Peyer's patch (tissue), 4 donors: ENCODE data around the gene MCU.

Experiments used
- POLR2A ChIP-seq, 2 donors: fragments of 450-650 bp; IDR thresholded peaks; one replicate each; pipeline ENCODE4 v1.5.1; 2017; ENCODE audit warnings: antibody characterized with exemption in 2 of 2, mild to moderate bottlenecking in 2 of 2, moderate library complexity in 2 of 2
- TF ChIP-seq, protein P1 (sequence below), 6 experiments: fragments of 450-650 bp in 4 of 6; fragments of 200-600 bp in 2 of 6; sonication (generic) in 1 of 6; IDR thresholded peaks; one replicate each; pipeline ENCODE4 v1.5.1; 2017 to 2019; ENCODE audit warnings: antibody characterized with exemption in 6 of 6, mild to moderate bottlenecking in 3 of 6, moderate library complexity in 1 of 6

DNA sequence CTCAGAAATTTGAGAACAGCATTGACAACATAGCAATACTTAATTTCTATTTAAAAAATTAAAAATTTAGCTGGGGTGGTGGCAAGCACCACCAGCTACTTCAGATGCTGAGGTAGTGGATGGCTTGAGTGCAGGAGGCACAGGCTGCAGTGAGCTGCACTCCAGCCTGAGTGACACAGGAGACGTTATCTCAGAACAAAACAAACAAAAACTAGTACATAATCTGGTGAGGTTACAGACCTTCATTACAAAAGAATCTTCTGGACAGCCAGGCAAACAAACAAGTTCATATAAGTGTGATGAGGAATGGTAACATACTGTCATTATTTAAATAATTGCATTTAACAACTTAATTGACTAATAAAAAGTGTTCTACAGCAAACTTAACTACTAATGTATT is 124.6 kb downstream of the MCU start:
- TF ChIP-seq, protein P1, sequence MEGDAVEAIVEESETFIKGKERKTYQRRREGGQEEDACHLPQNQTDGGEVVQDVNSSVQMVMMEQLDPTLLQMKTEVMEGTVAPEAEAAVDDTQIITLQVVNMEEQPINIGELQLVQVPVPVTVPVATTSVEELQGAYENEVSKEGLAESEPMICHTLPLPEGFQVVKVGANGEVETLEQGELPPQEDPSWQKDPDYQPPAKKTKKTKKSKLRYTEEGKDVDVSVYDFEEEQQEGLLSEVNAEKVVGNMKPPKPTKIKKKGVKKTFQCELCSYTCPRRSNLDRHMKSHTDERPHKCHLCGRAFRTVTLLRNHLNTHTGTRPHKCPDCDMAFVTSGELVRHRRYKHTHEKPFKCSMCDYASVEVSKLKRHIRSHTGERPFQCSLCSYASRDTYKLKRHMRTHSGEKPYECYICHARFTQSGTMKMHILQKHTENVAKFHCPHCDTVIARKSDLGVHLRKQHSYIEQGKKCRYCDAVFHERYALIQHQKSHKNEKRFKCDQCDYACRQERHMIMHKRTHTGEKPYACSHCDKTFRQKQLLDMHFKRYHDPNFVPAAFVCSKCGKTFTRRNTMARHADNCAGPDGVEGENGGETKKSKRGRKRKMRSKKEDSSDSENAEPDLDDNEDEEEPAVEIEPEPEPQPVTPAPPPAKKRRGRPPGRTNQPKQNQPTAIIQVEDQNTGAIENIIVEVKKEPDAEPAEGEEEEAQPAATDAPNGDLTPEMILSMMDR (IDR thresholded peaks at IDR 0.05), result no peak
- TF ChIP-seq POLR2A (IDR thresholded peaks at IDR 0.05), result no peak
